ENCODE results near the gene XIRP1. TPM values are rescaled to one million over a fixed set of nuclear protein-coding genes. Genes with fewer than 3 reads are reported as not detected.

The XIRP1 gene
- total RNA-seq, 1 donor from 2014 or later: not detected

GRCh38 chr3:39210078-39210477 lies 17.7 kb upstream of the XIRP1 start:
- DNase-seq (ENCODE audit: low read depth in 2 of 2): no peak

DNA sequence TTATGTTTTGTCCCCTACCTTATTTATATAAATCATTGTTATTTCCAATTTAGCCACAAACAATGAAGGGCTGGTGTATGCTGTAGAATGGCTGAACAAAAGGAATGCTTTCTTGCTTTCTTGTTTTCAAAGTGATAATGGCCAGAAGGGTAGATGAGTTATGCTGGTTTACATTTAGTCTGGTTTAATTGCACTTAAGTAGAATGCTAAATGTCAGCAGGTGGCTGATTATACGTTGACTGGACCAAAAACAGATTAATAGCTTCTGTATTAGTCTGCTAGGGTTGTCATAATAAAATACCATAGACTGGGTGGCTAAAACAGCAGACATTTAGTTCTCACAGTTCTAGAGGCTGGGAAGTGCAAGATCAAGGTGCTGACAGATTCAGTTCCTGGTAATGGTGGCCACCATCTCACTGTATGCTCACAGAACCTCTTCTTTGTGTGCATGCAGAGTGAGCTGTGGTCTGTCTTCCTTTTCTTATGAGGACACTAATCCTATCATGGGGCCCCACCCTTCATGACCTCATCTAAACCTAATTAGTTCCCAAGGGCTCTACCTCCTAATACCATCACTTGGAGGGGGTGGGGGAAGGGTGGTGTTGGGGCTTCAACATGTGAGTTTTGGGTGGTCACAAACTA lies 17.1 kb upstream of the XIRP1 start:
- no peak for DNase-seq (ENCODE audit: low read depth in 2 of 2)

DNA sequence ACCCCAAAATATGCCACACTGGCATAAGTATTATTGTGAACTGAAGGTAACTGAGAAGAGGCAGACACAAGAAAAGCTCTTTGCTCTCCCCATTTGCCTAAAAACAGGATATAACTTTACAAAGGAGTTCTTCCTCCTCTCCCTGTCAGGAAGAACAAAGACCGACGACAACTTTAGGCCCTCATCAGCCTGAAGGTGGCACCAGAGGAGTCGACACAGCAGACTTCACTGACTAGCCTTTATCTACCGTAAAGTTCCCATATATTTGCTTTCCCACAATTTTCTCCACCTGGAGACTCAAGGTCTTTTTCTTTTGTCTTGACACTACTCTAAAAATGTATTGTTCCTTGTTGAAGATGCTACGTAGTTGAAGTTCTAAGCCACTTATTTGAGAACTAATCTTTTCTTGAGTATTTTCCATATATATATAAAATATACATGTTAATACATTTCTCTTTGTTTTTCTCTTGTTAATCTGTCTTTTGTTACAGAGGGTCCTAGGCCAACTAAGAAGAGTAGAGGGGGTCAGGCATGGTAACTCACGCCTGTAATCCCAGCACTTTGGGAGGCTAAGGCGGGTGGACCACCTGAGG lies 16.2 kb upstream of the XIRP1 start:
- DNase-seq (ENCODE audit: low read depth in 2 of 2): peak; percentile 43 to 71

DNA sequence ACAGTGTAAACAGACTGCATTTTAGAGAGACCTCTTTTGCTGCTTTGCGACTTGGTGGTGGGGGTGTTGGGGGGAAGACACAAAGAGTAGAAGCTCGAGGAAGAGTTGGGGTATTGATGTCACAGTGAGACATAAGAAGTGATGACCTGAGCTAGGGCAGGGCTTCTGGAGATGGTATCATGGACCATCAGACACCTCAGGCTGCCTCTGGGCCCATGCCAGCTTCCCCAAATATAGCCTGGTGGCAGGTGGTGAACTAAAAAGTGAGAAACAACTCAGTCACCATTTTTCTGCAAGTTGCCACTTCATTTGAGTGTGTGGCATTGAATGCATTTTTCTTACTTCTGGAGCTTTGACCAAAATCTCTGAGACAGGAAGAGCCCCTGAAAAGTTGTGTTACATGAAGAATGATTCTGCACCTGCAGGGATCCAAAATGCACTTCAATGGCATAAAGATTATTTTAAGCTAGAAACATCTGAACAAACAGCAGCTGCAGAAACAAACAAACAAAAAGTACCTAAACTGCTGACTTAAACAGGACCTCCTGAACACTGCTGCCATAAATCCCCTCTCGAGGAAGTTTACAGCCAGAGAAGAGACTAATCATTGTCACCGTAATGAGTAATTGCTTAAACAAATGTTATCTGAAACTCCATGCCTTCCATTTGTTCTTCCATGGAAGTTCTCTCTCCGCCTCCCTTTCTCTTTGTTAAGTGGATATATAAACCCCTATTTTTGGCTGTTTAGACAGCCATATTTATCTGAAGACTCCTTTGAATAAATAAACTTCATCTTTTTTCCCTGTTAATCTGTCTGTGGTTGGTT lies 15.2 kb upstream of the XIRP1 start:
- no peak for DNase-seq (ENCODE audit: low read depth in 2 of 2)

DNA sequence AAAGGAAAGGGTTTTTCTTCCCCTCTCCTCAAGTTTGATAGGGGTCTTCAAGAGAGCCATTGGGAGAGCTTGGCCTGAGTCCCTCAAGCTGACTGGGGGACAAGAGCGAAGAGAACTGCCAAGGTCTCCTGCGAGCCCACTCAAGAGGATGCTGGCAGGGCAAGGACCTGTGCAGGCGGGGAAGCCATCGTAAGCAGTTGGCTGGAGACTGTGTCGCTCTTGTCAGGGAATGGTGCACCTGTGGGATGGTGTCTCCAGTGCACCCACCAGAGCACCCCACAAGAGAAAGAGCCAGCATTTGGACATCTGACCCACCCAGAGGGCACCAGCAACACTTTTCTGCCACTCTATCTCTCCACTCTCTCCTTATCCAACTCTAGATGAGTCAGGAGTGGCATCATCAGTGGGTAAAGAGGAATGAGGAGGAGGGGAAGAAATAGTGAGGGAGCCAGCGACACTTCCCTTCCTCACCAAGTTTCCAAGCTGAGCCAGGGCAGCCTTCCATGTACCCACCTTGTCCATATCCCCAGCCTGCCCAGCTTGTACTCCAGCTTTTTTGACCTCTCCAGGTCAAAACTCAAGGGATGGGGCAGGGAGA lies 13.6 kb upstream of the XIRP1 start:
- no peak for DNase-seq (ENCODE audit: low read depth in 2 of 2)

DNA sequence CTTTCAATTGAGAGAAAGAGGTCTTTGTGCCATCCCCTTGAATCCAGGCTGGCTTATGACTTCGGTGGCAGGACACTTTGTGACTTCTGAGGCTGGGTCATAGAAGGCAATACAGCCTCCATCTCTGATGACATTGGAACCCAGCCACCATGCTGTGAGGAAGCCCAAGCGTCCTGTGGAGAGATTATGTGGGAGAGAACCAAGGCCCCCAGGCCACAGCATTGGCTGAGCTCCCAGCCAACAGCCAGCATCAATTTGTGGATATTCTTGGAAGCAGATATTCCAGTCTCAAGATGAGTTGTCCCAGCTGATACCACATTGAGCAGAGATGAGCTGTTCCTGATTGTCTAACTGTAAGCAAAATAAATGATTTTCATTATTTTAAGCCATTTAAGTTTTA lies 12.7 kb upstream of the XIRP1 start:
- DNase-seq (ENCODE audit: low read depth in 2 of 2): no peak

DNA sequence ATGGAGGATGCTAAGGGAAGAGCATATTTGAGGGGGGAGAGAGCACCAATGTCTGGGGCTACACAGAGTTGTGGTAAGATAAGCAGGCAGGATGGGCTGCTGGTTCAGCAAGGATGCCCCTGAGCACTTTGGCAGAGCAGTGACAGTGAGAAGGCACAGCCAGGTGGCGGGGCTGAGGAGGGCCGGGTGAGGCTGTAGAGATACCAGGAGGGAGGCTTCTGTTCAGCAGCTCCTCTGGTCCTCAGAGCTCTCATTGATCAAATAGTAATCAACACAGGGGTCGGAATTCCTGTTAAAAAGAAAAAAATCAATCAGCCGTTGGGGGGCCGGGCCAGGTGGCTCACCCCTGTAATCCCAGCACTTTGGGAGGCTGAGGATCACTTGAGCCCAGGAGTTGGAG lies 11.5 kb upstream of the XIRP1 start:
- DNase-seq (ENCODE audit: low read depth in 2 of 2): no peak

DNA sequence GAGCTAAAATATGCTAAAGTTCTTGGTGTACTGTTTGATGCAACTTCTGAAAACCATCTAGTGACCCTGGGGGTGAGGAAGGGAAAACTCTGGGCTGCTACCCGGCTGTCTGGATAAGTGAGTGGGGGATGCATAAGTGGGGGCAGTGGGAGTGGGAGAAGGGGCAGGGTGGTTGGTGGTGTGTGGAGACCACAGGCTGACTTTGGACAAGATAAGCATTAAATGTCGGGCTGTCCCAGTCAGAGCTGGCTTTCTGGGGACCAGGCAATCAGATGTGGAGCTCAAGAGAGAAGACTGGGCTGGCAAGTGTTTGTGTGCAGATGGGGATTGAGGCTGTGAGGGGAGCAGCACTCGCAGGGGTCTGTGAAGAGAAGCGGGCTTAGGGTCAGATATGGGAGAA lies 11.0 kb upstream of the XIRP1 start:
- DNase-seq (ENCODE audit: low read depth in 2 of 2): no peak

- no peak for DNase-seq (ENCODE audit: low read depth in 2 of 2)
Observed at GRCh38 chr3:39202094-39202493, 9.7 kb upstream of the XIRP1 start.

GRCh38 chr3:39196671-39197356 lies 4.4 kb upstream of the XIRP1 start:
- no peak for DNase-seq (ENCODE audit: low read depth in 2 of 2)

DNA sequence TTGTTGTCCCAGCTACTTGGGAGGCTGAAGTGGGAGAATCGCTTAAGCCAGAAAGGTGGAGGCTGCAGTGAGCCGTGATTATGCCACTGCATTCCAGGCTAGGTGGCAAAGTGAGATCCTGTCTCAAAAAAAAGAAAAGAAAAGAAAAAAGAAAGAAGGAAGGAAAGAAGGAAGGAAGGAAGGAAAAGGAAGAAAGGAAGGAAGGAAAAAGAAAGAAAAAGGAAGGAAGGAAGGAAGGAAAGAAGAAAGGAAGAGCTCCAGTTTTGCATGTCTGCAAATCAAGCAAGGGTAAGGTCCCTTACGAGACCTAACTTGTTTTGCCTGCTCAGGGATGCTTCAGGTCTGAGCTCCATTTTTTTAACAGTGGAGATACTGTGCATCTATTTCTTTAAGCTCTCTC lies 3.6 kb upstream of the XIRP1 start:
- no peak for DNase-seq (ENCODE audit: low read depth in 2 of 2)

- no peak for DNase-seq (ENCODE audit: low read depth in 2 of 2)
Observed at GRCh38 chr3:39193391-39193790, 996 bp upstream of the XIRP1 start.

DNA sequence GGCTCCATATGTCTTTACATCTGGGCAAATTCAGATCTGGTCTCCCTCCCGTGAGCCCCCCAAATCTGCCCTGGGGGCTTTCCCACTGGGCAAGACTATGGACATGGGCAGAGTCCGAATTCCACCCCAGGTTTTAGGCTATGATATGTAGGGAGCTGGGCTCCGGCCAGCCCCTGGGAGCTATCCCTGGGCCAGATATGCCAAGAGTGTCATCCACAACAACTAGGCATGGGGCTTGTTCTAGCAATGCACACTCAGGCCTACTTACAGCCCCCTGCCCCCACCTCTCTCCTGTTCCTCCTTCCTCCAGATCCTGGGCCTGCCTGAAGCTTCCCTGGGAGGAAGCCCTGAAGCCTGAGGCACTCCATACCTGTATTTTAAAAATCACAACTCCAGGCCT lies 622 bp downstream of the XIRP1 start:
- no peak for DNase-seq (ENCODE audit: low read depth in 2 of 2)

DNA sequence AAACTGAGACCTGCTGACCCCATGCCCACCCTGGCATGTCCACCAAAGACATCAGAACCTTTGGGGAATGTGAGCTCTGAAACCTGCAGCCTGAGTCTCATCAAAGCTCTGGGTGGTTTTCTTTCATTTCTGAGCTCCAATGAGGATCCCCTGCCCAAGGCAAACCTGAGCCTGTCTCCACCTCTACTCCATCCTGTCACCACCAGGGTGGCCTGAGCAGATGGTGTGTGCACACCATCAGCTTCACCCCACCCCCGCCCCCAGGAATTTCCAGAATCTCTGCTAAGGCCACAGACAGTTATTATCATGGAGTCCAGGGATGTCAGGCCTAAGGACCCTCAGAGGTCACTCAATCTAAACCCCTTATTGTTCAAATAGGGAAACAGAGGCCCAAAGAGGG lies 1.3 kb downstream of the XIRP1 start:
- no peak for DNase-seq (ENCODE audit: low read depth in 2 of 2)

DNA sequence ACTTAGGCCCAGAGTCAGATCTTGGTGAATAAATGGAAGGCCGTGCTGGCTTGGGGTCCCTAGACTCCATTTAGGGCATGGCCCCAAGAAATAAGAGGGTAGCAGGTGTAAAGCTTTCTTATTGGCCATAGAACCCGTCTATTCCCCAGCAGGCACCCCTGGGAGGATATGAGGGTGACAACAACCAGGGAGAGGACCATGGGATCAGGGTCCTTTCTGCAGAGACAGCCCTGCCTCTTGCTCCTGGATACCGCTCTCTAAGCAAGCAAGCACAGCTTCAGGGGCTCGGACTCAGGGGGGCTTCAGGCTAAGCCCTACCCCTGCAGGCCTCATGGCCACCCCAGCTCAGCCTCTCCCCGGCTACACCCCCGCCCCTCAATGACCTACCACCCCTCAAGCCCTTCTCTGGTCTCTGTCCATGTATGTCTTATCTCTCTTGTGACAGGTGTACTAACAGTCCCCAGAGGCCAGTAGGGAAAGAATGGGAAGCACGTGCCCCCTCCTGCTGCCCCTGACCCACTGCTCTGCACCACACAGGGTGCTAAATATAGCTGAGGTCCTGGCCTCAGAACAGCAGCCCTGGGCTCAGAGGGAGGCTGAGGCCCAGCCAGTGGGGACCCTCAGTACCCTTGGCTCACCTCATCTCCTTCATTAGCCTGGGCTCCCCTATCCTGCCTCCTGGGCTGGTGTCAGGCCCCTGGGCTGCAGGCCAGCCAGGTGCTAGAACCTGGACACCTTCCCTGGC lies 1.9 kb downstream of the XIRP1 start:
- DNase-seq (ENCODE audit: low read depth in 2 of 2): no peak

DNA sequence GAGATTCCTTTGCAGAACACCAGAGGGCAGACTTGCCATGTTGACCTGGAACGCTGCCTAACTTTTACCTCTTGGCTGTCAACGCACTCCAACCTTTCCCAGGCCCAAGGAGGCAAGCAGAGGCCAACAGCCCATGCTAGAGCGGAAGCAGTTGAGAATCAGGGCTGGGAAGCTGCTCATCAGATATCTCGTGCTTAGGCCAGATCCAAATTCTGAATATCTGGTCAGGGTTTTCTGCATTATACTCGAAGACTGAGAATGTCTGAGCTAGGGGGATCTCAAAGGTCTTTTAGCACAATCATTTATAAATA lies 2.5 kb downstream of the XIRP1 start:
- DNase-seq (ENCODE audit: low read depth in 2 of 2): peak; percentile 48 to 72

DNA sequence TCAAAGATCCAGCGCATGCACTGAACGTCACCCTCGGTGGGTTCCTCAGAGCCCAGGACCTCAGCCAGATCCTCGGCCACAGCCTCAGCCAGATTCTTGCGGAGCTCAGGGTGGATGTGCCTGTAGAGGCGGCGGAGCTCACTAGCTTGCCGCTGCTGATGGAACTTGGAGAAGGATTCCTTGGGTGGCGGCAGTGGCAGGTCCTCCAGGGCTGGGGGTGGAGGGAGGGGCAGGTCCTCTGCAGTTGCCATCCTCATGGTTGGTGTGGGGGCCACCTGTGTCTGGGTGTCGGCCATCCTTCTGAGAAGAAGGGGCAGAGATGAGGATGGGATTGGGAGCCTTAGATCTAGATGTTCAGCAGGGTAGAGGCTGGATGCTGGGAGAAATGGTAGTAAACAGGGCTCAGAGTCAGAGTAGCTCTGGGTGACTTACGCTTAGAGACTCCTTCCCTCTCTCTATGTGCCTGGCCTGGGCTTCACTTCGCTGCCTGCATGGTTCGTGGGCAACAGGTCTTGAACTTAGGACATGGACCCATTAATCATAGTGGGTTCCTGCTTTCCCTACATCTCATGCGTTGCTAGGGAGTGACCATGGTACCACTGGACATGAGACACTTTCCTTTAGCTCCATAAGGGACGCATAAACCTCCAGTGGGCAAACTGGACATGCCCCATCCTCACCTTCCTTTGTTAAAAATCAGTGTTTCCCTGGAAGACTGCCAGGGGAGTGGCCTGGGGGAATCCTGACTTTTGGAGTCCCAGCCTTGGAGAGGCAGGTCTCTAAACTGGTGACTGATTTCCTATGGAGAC lies 3.0 kb downstream of the XIRP1 start:
- DNase-seq (ENCODE audit: low read depth in 2 of 2): no peak

- no peak for DNase-seq (ENCODE audit: low read depth in 2 of 2)
Observed at GRCh38 chr3:39188271-39189149, 3.9 kb downstream of the XIRP1 start.

DNA sequence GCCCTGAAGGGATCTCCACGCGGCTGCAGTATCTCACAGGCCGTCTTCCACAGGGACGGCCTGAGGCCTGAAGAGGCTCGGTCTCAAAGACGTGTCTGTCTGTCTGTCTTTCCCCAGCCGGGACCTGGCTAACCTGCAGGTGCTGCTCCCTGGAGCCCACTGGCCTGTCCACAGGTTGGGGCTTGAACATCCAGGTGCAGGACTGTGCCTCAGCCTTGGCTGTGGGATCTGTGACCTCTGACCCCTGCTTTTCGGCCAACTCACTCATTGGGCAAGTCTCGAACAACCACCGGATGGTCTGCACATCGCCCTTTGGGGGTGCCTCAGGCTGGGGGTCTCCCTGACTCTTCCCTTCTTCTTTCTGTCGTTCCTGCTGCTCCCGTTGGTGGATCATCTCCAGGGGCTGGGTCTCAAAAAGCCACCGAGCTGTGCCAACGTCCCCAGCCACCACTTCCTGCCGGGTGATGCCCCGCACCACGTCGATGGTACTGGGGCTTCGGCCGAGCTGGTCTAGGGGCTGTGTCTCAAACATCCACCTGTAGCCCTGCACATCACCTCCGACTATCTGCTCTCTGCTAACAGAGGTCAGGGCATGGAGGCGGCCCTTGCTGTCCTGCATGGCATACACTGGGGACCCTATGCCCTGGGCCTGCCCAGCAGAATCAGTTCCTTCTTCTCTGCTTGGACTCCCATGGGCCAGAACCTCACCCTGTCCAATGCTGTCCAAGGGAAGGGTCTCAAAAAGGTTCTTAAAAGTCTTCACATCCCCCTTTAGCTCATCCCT lies 4.8 kb downstream of the XIRP1 start:
- no peak for DNase-seq (ENCODE audit: low read depth in 2 of 2)

All from dermis microvascular lymphatic vessel endothelial cell (primary cell).